ENCODE data around the gene LRRC40.

The LRRC40 gene

GRCh38 chr1:70109241-70109640, 96.1 kb downstream of the LRRC40 start:
- DNase-seq = no peak

- DNase-seq = no peak
Measured at GRCh38 chr1:70103770-70104169, 101.6 kb downstream of the LRRC40 start.

GRCh38 chr1:70101774-70102173, 103.6 kb downstream of the LRRC40 start:
- no peak for DNase-seq

- DNase-seq = no peak
Measured at GRCh38 chr1:70101231-70101630, 104.1 kb downstream of the LRRC40 start.

Data from NCI-H1436 treated with DMSO at 0.1 percent for 48 hours (cell line).